Stimulated activated naive B cell treated with anti-CD40 and anti-IgM and Interleukin-4, amounts not matched to agents 10 μg/mL and 1 μg/mL and 100 μg/mL, for 72 hours (primary cell): Measurements from ENCODE around the gene SLC36A4.
"Not testable (repeated sequence)": the region's sequence is repeated elsewhere in the genome, so short reads cannot be mapped to it uniquely, and the experiment has no call there.

Experiments used
- ATAC-seq, 2 donors: fragments of 150-1000 bp; cut with Tn5 transposase; replicated peaks; 2 replicates each; pipeline ENCODE4 v1.10.0; 2021; ENCODE audit warnings: moderate library complexity in 1 of 2
- DNase-seq: peaks from one replicate; pipeline ENCODE4 v3.0.0; 2021
- H3K27ac Mint-ChIP-seq: one replicate; pipeline ENCODE4 v1.8.0; 2022; ENCODE audit warnings: mild to moderate bottlenecking, mixed read lengths
- H3K27me3 Mint-ChIP-seq, 2 donors: one replicate each; pipeline ENCODE4 v1.8.0; 2022; ENCODE audit warnings: mixed read lengths in 2 of 2
- H3K36me3 Mint-ChIP-seq, 2 donors: one replicate each; pipeline ENCODE4 v1.8.0; 2022; ENCODE audit warnings: mixed read lengths in 2 of 2, mild to moderate bottlenecking in 1 of 2
- H3K4me1 Mint-ChIP-seq, 2 donors: one replicate each; pipeline ENCODE4 v1.8.0; 2022; ENCODE audit warnings: mixed read lengths in 2 of 2, mild to moderate bottlenecking in 1 of 2
- H3K4me3 Mint-ChIP-seq, 2 donors: one replicate each; pipeline ENCODE4 v1.8.0; 2022; ENCODE audit warnings: mild to moderate bottlenecking in 2 of 2, mixed read lengths in 2 of 2, moderate library complexity in 1 of 2
- H3K9me3 Mint-ChIP-seq, 2 donors: one replicate each; pipeline ENCODE4 v1.8.0; 2022; ENCODE audit warnings: mixed read lengths in 2 of 2, mild to moderate bottlenecking in 1 of 2

Gene SLC36A4

DNA sequence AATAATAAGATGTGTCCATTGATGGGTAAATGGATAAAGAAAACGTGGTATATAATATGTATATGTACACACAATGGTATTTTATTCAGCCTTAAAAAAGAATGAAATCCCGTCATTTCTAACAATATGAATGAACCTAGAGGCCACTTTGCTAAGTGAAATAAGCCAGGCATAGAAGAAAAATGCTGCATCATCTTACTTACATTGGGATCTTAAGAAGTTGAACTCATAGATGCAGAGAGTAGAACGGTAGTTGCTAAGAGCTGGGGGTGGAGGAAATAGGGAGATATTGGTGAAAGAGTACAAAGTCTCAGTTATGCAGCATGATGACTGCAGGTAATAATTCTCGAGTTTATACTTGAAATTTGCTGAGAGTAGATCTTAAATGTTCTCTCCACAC, 14.3 kb upstream of the SLC36A4 start:
- Mint-ChIP-seq H3K27ac (no peak overlapping the region), H3K9me3 (peaks cover 7 to 10% of the 10 kb centered on the region in 2 donors), H3K27me3 (peaks cover 13 to 17% of the 10 kb centered on the region in 2 donors), H3K4me1 (no peaks in the 10 kb centered on the region), H3K36me3 (peaks cover 0 to 6% of the 10 kb centered on the region in 2 donors), H3K4me3 (no peak overlapping the region)
- ATAC-seq = no peak
- no peak for DNase-seq

DNA sequence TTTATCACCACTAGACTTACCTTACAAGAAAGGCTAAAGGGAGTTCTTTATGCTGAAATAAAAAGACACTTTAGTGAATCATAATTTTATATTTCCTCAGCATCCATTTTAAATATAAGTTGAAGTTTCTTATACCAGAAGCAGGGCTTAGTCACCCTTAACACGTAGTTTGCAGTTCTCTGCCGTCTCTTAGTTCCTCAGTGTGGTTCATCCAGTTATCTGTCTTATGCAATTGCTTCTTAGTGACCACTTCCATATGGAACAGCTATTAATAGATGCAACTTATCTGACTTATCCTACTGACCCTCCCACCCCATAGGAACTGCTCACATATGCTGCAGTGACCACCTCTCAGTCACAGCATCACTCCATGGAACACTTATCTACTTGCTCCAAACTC, 11.7 kb upstream of the SLC36A4 start:
- Mint-ChIP-seq H3K27me3 (peaks cover 19 to 20% of the 10 kb centered on the region in 2 donors), H3K36me3 (peaks cover 0 to 6% of the 10 kb centered on the region in 2 donors), H3K27ac (no peak overlapping the region), H3K9me3 (peaks cover 7 to 10% of the 10 kb centered on the region in 2 donors), H3K4me3 (no peak overlapping the region), H3K4me1 (no peaks in the 10 kb centered on the region)
- no peak for ATAC-seq
- DNase-seq = no peak

DNA sequence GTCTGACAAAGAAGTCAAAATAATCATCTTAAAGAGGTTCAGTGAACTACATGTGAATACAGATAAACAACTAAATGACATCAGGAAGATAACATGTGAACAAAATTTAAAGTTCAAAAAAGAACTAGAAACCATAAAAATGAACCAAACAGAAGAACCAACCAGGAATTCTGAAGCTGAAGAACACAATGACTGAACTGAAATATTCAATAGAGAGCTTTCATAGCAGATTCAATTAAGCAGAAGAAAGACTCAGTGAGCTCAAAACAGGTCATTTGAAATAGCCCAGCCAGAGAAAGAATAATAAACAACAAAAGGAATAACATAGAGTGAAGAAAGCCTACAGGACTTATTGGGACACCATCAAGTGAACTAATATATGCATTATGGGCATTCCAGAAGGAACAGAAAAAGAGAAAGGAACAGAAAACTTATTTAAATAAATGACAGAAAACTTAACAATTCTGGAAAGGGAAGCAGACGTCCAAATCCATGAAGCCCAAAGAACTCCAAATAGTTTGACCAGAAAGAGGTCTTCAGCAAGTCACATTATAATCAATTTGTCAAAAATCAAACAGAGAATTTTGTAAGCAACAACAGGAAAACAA, 11.0 kb upstream of the SLC36A4 start:
- H3K36me3 Mint-ChIP-seq = peaks cover 0 to 6% of the 10 kb centered on the region in 2 donors
- peaks cover 19 to 24% of the 10 kb centered on the region in 2 donors for H3K27me3 Mint-ChIP-seq
- H3K4me1 Mint-ChIP-seq = no peaks in the 10 kb centered on the region
- H3K27ac Mint-ChIP-seq = no peak overlapping the region
- no peak overlapping the region for H3K4me3 Mint-ChIP-seq
- ATAC-seq (no peak), DNase-seq (no peak)
- peaks cover 7 to 10% of the 10 kb centered on the region in 2 donors for H3K9me3 Mint-ChIP-seq

DNA sequence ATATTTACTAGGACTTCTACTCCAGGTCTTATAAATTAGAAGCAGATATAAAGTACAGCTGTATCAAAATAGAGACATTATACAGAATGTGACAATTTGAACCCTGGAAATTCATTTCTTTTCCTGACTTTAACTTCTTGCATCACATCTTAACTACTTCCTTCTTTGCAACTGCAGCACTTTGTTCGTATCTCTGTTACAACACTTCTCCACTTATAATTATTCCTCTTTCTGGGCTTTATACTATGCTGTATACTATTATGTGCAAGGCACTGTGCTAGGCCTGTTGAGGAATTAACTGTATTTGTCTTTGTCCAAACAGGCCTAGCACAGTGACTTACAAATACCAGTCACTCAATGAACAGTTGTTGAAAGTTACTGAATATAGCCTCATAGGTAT, 1.8 kb upstream of the SLC36A4 start:
- no peak for ATAC-seq
- Mint-ChIP-seq H3K9me3 (no peaks in the 10 kb centered on the region), H3K27ac (no peak overlapping the region), H3K4me3 (no peak overlapping the region), H3K4me1 (peaks cover 6 to 13% of the 10 kb centered on the region in 2 donors), H3K36me3 (no peaks in the 10 kb centered on the region), H3K27me3 (peaks cover 3 to 16% of the 10 kb centered on the region in 2 donors)
- DNase-seq = no peak

DNA sequence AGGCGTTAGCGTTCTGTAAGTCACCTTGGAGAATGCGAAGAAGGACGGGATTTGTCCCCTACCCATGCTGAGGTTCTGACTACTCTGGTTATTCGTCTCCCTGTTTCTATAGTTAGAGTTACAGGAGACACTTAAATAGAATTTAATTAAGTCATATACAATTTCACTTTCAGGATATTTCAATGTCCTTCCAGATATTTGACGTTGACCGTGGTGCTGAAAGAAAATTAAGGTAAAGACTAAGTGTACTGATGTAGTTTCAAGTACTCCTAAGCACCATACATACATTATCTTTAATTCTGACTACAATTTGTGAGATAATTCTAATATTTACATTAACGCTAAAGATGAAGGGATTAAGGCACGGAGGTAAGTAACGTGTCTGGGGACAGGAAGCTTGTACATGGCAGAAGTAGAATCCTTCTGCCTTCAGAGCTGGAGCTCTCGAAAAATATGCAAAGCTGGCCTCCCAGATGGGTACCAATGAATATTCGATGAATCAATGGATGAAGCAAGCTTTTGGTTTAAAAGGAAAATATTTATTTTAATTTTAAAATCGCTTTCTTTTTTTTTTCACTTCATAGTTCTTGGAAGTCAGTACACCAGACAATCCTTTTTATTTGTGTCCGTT, 539 bp upstream of the SLC36A4 start:
- peaks cover 7 to 14% of the 10 kb centered on the region in 2 donors for H3K4me1 Mint-ChIP-seq
- peak overlapping the region; percentile 94 for H3K27ac Mint-ChIP-seq
- no peak for DNase-seq
- H3K27me3 Mint-ChIP-seq = peaks cover 0 to 16% of the 10 kb centered on the region in 2 donors
- H3K36me3 Mint-ChIP-seq = no peaks in the 10 kb centered on the region
- no peaks in the 10 kb centered on the region for H3K9me3 Mint-ChIP-seq
- no peak for ATAC-seq
- peak overlapping the region; percentile 89 to 93 for H3K4me3 Mint-ChIP-seq

DNA sequence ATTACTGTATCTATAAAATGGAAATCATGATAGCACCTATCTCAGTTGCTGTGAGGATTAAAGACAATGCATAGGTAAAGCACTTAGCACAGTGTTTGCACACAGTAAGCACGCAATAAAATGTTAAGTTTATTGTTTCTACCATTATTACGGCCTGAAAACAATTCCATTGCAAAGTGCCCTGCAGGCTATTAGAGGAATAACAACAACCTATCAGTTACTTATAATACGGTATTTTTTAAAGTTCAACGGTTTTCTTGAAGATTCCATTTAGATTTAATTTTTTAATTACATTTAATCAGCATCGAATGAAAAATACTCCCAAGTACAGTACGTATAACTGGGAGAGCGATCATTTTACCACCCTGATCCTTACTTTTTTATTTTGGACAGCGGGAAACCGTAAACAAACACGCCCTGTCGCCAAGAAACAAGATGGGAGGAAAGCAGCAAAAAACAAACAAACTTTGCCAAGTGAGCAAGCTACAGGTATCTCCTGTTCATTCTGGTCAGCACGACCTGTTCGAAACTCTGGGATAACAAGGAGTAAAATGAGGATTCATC, 893 bp downstream of the SLC36A4 start:
- peaks cover 0 to 11% of the 10 kb centered on the region in 2 donors for H3K27me3 Mint-ChIP-seq
- peaks cover 10 to 18% of the 10 kb centered on the region in 2 donors for H3K4me1 Mint-ChIP-seq
- peaks cover 0 to 2% of the 10 kb centered on the region in 2 donors for H3K9me3 Mint-ChIP-seq
- H3K36me3 Mint-ChIP-seq = peaks cover 0 to 2% of the 10 kb centered on the region in 2 donors
- no peak for ATAC-seq
- H3K27ac Mint-ChIP-seq = peak overlapping the region; percentile 94
- H3K4me3 Mint-ChIP-seq = peak overlapping the region; percentile 89 to 93
- no peak for DNase-seq

DNA sequence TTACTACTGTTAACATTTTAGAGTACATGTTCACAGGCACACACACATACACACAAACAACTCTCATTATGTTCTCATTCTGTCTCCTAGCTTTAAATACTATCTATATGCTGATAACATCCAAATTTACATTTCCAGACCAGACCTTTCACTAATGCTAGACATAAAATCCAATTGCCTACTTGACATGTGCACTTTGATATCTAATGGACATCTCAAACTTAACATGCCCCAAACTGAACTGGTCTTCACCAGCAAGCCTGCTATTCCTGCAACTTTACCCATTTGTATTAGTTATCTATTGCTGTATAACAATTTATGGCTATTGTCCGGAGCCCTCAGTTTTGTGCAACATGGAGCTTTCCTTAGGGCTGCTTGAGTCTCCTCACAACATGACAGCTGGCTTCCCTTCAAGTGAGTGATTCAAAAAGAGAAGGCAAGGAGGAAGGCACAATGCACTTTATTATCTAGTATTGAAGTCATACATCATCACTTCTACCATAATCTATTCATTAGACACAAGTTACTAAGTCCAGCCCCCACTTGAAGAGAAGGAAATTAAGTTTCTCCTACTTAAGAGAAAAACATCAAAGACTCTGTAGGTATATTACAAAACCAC, 3.0 kb downstream of the SLC36A4 start:
- peaks cover 0 to 2% of the 10 kb centered on the region in 2 donors for H3K9me3 Mint-ChIP-seq
- H3K27me3 Mint-ChIP-seq = no peaks in the 10 kb centered on the region
- DNase-seq (no peak), ATAC-seq (no peak)
- peaks cover 0 to 5% of the 10 kb centered on the region in 2 donors for H3K36me3 Mint-ChIP-seq
- H3K4me3 Mint-ChIP-seq = no peak overlapping the region
- peaks cover 10 to 25% of the 10 kb centered on the region in 2 donors for H3K4me1 Mint-ChIP-seq
- H3K27ac Mint-ChIP-seq = no peak overlapping the region

DNA sequence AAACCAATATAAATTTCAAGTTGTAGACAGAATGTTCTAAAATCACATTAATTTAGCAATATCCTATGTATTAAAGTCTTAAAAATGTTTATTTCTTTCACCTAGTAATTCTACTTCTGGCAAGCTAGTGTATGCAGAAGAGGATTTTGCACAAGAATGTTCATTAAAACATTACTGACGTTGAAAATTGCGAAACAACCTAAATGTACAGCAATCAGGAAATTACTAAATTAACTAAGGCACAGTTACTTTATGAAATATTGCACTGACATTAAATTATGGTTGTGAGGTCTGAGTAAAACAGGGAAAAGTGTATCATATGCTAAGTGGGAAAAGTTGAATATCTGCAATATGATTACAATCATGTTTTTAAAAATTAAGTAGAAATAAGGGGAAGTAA, 4.1 kb downstream of the SLC36A4 start:
- DNase-seq = no peak
- no peak overlapping the region for H3K27ac Mint-ChIP-seq
- no peaks in the 10 kb centered on the region for H3K27me3 Mint-ChIP-seq
- H3K4me1 Mint-ChIP-seq = peaks cover 10 to 25% of the 10 kb centered on the region in 2 donors
- peaks cover 0 to 5% of the 10 kb centered on the region in 2 donors for H3K36me3 Mint-ChIP-seq
- peaks cover 0 to 2% of the 10 kb centered on the region in 2 donors for H3K9me3 Mint-ChIP-seq
- no peak overlapping the region for H3K4me3 Mint-ChIP-seq
- ATAC-seq = no peak

DNA sequence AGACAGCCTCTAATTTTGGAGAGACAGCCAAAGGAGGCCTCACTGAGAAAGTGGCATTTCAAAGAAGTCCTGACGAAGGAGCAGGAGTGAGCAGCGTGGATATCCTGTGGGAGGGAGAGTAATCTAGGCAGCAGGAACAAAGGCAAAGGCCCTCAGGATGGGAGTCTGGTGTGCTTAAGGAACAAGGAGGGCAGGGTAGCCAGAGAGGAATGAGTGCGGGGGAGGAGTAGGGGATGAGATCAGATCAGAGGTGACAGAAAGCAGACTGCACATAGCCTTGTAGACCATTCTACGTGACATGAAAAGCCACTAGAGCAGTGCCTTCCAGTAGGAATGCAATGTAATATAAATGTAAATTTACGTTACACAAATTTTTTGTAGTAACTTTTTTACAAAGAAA, 5.6 kb downstream of the SLC36A4 start:
- Mint-ChIP-seq H3K27ac (no peak overlapping the region), H3K27me3 (no peaks in the 10 kb centered on the region), H3K9me3 (peaks cover 8% of the 10 kb centered on the region in 2 donors), H3K4me1 (peaks cover 10 to 25% of the 10 kb centered on the region in 2 donors), H3K36me3 (peaks cover 11 to 14% of the 10 kb centered on the region in 2 donors), H3K4me3 (no peak overlapping the region)
- DNase-seq (no peak), ATAC-seq (no peak)

DNA sequence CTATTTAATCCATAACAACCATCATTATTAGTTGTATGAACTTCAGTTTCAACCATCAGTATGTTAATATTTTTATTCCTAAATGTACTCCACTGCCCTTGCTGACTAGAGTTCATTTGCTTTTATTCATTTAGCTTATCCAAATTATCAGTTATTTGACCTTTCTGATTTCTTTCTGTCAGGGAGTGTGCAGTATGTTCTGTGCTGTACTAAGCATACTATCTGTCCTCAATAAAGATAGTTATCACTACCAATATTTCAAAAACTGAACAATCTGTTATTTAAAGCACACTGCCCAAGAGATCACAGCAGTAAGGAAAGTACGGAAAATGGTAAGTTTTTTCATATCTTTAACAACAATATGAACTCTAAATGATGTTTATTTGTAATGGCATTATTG, 8.3 kb downstream of the SLC36A4 start:
- Mint-ChIP-seq H3K27me3 (no peaks in the 10 kb centered on the region), H3K27ac (no peak overlapping the region), H3K36me3 (peaks cover 15 to 20% of the 10 kb centered on the region in 2 donors), H3K4me1 (peaks cover 3 to 12% of the 10 kb centered on the region in 2 donors), H3K4me3 (no peak overlapping the region), H3K9me3 (peaks cover 8 to 10% of the 10 kb centered on the region in 2 donors)
- ATAC-seq = no peak
- DNase-seq = no peak

DNA sequence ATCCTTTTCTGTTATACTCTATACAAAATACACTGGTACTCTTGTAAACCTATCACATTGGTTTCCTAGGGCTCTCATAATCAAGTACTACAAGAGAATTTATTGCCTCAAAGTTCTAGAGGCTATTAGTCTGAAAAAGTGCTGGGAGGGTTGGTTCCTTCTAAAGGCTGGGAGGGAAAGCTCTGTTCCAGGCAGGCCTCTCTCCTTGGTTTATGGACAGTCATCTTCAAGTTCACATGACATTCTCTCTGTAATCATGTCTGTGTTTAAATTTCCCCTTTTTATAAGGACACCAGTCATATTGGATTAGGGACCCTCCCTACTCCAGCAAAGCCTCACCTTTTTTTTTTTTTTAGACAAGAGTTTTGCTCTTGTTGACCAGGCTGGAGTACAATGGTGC, 9.1 kb downstream of the SLC36A4 start:
- no peaks in the 10 kb centered on the region for H3K27me3 Mint-ChIP-seq
- no peak for DNase-seq
- peaks cover 3 to 12% of the 10 kb centered on the region in 2 donors for H3K4me1 Mint-ChIP-seq
- peaks cover 16 to 20% of the 10 kb centered on the region in 2 donors for H3K36me3 Mint-ChIP-seq
- ATAC-seq = no peak
- H3K9me3 Mint-ChIP-seq = peaks cover 8 to 10% of the 10 kb centered on the region in 2 donors
- no peak overlapping the region for H3K27ac Mint-ChIP-seq
- H3K4me3 Mint-ChIP-seq = no peak overlapping the region

DNA sequence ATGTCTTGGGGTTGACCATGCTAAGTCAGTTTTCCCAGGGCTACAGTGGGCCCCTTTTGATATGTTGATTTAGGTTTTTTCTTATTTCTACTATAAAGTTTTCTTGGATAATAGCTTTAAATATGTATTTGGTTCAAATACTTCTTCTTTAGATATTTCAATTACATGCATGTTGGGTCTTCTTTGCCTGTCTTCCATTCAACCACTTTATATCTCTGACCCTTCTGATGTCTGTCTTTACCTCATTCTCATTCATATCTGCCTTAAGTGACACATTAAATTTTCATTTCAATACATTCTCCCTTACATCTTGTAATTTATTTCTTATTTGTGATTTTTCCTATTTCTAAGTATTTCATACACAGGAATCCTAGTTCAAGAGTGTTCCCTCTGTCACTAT, 10.5 kb downstream of the SLC36A4 start:
- Mint-ChIP-seq H3K27me3 (no peaks in the 10 kb centered on the region), H3K9me3 (peaks cover 8 to 10% of the 10 kb centered on the region in 2 donors), H3K4me3 (no peak overlapping the region), H3K27ac (no peak overlapping the region), H3K4me1 (peaks cover 3 to 11% of the 10 kb centered on the region in 2 donors), H3K36me3 (peaks cover 17 to 20% of the 10 kb centered on the region in 2 donors)
- DNase-seq (no peak), ATAC-seq (no peak)

DNA sequence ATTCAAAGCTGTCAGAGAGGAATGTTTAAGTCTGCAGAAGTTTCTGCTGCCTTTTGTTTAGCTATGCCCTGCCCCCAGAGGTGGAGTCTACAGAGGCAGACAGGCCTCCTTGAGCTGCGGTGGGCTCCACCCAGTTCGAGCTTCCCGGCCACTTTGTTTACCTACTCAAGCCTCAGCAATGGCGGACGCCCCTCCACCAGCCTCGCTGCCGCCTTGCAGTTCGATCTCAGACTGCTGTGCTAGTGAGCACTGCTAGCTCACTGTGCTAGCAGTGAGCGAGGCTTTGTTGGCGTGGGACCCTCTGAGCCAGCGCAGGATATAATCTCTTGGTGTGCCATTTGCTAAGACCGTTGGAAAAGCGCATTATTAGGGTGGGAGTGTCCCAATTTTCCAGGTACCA, 19.9 kb downstream of the SLC36A4 start:
- not testable (repeated sequence) for H3K4me1 Mint-ChIP-seq, ATAC-seq

DNA sequence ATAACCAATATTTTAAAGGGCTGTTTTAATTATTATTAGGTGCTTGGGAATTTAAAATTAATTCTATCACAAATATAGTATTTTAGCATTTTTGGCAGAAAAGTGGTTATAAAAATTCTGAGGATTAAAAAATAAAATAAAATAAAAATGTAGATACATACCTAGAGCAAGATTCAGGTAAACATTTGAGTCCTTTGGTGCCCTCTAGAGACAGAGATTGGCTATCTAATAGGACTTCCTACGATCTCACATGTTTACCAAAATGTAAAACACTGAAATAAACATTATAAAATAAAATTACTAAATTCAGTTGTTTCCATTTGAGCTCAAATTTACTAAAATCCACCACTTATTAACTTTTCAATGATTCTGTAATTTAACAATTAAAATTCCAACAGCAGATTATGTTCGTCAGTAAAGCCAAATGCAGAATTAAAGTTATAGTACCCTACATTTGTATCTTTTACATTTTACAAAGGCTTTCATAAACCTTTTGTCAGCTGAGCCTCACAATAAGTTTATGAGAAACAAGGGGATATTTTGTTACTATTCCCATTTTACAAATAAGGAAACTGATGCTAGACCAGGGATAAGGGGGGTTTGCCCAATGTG, 27.7 kb downstream of the SLC36A4 start:
- Mint-ChIP-seq H3K4me1 (peaks cover 0 to 10% of the 10 kb centered on the region in 2 donors), H3K36me3 (peaks cover 1 to 5% of the 10 kb centered on the region in 2 donors), H3K4me3 (no peak overlapping the region), H3K9me3 (no peaks in the 10 kb centered on the region), H3K27ac (no peak overlapping the region), H3K27me3 (no peaks in the 10 kb centered on the region)
- DNase-seq = no peak
- no peak for ATAC-seq

More for the DNA sequence above, 19.9 kb downstream of the SLC36A4 start:
- not testable (repeated sequence) for DNase-seq, H3K27me3 Mint-ChIP-seq, H3K27ac Mint-ChIP-seq, H3K4me3 Mint-ChIP-seq
- H3K36me3 Mint-ChIP-seq = peaks cover 33 to 42% of the 10 kb centered on the region in 2 donors
- H3K9me3 Mint-ChIP-seq = peaks cover 7 to 12% of the 10 kb centered on the region in 2 donors
